Dedifferentiated amniotic fluid mesenchymal stem cell (primary cell): Measurements from ENCODE around the gene ZNF513.
A peak's percentile ranks its signal among the peaks of the same experiment; 100 is the strongest.
"Not testable (repeated sequence)": the region's sequence is repeated elsewhere in the genome, so short reads cannot be mapped to it uniquely, and the experiment has no call there.

Experiments used
- DNase-seq: peaks from one replicate; pipeline ENCODE4 v3.0.0-alpha.2; 2016; ENCODE audit errors: extremely low spot score

Gene ZNF513, protein sequence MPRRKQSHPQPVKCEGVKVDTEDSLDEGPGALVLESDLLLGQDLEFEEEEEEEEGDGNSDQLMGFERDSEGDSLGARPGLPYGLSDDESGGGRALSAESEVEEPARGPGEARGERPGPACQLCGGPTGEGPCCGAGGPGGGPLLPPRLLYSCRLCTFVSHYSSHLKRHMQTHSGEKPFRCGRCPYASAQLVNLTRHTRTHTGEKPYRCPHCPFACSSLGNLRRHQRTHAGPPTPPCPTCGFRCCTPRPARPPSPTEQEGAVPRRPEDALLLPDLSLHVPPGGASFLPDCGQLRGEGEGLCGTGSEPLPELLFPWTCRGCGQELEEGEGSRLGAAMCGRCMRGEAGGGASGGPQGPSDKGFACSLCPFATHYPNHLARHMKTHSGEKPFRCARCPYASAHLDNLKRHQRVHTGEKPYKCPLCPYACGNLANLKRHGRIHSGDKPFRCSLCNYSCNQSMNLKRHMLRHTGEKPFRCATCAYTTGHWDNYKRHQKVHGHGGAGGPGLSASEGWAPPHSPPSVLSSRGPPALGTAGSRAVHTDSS

DNA sequence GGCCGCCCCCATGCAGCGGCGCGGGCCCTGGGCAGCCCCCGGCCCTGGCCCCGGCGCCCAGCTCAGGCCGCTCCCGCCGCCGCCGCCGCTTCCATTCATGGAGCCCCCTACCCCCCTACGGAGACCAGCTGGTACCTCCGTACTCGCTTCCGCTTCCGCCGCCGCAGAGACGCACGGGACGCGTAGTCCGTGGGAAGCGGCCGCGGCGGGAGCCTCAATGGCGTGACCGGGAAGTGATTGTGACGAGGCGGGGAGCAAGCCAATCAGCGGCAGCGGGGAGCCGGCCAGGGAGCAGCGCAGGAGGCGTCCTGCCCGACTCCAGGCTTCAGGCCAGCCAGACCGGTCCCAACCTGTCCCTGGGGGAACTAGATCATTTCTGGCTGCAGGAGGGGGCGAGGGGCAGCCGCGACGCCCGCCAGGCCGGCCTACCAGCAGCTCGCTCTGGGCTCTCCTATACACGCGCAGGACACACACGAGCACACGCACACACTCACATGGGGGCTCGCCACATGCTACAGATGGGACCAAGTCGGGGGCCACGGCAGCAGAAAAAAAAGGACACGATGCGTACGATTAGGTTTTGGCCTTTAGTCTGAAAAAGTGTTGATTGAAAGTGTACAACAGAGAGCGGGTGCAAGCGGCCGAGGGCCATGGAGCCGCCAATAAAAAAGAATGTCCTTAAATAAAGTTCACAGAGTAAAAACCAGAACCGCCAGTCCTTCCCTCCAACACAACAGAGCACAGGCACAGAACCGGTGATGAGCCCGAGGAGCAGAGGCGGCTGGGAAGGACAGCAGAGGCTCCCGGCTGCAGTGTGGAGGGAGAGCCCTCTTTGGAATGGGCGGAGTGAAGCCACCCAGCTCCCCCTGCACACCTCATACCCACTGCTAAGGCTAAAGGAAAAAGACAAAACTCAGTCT is at the start of gene ZNF513:
Gene ZNF513 (minus strand): TSS at position 109 of the 920 bp plus-strand sequence. CDS start 208 bp downstream, outside the sequence.
- DNase-seq: peak; percentile 94

DNA sequence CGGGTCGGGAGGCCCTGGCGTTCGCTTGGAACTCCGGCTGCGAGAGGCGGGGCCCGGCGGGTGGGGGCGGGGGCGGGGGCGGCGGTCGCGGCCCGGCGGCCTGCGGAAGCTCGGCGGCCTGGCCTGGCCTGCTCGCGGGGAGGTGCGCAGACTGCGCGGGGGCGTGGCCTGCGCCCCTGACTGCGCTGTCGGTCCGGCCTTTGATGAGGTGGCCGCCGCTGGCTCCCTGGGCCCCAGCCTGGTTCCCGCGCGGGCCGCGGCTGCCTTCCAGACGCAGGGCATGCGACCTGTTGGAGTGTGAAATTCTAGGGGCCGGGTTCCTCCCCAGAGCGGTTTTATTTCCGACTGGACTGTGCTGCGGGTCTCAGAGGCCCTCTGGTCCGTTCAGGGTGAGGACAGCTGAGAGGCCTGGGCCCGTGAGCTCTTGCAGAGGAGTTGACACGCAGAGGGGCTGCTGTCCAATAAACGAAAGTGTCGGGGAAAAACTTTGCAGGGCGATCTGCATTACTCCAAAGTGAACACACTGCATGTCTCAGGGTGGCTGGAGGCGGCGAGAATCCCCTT is 48.5 kb upstream of the ZNF513 start:
- peak; percentile 56 for DNase-seq

GRCh38 chr2:27428213-27428977 is 47.9 kb upstream of the ZNF513 start, which contains the start of gene NRBP1:
Gene NRBP1, plus strand, starts transcription at chr2:27428631. Its CDS starts 4,643 bp downstream, at chr2:27433274.
- DNase-seq: peak; percentile 78

DNA sequence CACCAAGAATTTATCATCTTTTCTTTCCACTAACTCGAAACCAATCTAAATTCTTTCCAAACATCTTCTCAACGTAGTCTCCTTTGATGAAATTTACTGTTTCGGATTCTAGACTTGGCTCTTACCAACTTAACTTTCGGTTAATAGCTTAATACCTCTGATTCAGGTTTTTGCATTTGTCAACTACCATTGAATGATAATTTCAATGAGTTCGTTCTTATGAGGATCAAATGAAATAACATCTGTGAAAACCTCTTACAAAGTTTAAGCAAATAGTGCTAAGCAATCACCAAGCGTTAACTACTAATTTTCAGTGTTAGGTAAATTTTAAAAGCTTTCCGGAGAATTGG is 47.3 kb upstream of the ZNF513 start:
- DNase-seq: no peak

GRCh38 chr2:27425039-27425438 is 44.5 kb upstream of the ZNF513 start:
- DNase-seq: not testable (repeated sequence)

DNA sequence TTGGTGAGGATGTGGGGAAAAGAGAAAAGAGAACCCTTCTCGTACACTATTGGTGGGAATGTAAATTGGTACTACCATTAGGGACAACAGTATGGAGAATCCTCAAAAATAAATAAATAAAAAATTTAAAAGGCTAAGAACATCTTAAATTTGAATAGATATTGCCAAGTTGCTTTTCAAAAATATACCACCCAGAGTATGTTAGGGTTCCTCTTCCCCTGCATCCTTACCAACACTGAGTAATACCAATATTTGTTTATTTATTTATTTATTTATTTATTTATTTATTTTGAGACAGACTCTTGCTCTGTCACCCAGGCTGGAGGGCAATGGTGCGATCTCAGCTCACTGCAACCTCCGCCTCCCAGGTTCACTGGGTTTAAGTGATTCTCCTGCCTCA is 42.4 kb upstream of the ZNF513 start:
- DNase-seq: no peak

GRCh38 chr2:27421660-27422250 is 41.2 kb upstream of the ZNF513 start:
- no peak for DNase-seq

GRCh38 chr2:27420996-27421395 is 40.5 kb upstream of the ZNF513 start:
- DNase-seq: no peak

GRCh38 chr2:27416151-27416550 is 35.6 kb upstream of the ZNF513 start:
- DNase-seq: no peak

DNA sequence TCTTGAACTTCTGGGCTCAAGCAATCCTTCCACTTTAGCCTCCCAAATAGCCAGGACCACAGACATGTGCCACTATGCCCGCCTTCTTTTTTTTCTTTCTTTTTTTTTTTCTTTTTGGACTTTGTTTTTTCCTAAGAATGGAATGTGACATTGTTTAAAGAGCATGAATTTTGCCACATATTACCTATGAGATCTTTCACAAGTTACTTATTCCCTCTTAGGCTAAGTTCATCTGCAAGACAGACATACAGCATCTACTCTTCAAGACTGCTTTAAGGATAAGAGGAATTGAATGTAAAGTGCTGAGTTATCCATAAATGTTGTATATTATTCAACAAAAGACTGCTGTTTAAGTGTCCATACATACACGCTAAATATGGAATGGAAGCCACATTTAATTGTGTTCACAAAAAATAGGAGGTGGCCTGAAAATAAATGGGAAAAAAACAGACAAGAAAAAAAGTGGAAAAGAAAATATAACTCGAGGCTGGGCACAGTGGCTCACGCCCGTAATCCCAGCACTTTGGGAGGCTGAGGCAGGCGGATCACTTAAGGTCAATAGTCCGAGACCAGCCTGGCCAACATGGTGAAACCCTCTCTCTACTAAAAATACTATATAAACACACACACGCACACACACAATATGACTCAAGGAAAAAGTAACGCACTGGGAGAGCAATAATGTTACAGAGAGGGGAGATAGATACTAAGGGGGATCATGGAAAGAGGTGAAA is 32.1 kb upstream of the ZNF513 start:
- DNase-seq: no peak

GRCh38 chr2:27409321-27410073 is 29.0 kb upstream of the ZNF513 start, which contains the start of gene PPM1G:
Gene PPM1G, minus strand, starts transcription at chr2:27409591. Its CDS starts 169 bp downstream, at chr2:27409422.
- peak; percentile 85 for DNase-seq

DNA sequence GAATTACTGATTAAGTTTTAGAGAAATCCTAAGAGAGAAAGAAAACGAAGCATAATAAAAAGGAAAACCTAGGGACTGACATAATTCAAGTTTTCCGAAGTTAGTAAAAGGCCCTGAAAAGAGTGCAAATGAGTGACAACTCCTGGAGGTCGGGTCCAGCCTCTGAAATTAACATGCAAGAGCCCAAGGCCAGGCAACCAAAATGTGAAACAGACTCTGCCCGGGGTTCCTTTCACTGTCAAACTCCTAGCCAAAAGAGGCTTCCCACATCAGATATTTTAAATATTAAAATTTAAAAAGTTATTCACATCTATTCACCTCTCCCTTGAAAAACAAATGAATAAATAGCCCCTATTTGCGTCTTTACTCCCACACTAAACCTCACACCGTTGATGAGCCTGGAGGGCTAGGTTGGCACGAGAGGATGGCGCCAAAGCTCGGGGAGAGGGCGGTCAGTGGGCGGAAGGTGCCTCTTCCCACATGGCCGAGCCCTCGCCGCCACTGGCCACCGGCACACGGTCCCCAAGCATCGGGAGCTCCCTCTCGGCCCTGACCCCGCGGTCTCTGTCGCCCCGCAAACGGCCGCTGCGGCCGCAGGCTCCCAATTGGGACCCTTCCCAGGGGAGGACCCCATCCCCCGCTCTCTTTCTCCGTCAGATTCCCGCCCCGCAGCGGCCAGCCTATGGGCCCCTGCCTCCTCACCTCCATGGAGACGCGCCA is 28.2 kb upstream of the ZNF513 start:
- DNase-seq: no peak

DNA sequence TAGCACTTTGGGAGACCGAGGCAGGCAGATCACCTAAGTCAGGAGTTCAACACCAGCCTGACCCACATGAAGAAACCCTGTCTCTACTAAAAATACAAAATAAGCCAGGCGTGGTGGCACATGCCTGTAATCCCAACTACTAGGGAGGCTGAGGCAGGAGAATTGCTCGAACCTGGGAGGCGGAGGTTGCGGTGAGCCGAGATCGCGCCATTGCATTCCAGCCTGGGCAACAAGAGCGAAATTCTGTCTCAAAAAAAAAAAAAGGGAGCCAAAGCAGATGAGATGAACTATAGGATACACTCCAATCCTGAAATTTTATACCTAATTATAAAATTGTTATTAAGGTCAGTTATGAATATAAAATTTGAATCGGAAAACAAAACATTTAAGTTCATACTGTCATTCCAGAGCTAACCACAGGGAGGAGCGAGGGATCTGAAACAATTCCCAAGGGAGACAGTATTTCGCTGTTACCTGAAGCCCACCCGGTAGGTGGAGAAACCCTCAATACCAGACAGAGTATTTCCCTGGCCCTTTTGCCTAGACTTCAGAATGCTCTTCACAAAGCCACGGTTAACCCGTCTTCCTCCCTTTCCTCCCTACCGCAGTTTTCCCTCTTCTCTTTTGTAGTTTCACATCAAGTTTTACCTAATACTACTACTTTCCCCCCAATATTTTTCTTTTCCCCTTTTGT is 27.4 kb upstream of the ZNF513 start:
- peak; percentile 30 for DNase-seq

DNA sequence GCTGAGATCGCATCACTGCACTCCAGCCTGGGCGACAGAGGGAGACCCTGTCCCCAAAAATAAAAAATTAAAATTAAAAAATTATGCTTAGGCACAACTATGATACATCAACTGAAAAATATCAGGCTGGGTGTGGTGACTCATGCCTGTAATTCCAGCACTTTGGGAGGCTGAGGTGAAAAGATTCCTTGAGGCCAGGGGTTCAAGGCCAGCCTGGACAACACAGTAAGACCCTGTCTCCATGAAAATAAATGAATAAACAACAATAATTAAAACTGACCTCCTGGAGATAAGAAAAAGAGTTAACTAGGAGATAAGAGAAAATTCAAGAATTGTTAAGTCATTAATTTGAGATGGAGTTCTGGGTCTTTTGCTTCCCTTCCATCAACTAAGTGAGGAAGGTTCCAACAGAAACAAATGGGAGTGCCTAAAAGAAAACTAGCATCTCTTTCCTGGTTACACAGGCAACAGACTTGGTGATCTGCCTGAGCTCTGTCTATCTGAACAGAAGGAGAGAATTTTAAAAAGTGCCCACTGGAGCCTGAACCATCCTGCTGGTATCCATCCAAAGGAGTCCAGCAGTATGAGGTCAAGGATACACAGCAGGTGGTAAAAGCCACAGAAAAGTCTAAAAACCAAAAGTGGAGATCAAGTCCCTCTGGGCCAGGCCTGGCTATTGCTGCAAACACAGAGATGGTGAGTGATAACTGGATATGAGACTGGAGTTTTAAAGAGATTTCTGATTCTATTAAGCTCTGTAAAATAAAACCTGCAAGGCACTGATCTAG is 20.0 kb upstream of the ZNF513 start:
- no peak for DNase-seq

DNA sequence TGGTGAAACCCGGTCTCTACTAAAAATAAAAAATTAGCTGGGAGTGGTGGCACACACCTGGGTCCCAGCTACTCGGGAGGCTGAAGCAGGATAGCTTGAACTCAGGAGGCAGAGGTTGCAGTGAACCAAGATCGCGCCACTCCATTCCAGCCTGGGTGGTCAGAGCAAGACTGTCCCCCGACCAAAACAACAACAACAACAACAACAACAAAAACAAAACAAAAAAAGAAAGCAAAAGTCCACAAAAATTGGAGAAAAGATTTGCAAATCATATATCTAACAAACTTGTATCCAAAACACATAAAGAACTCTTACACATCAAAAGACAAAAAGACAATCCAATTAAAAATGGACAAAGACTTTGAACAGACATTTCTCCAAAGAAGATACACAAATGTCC is 18.4 kb upstream of the ZNF513 start:
- DNase-seq: no peak

DNA sequence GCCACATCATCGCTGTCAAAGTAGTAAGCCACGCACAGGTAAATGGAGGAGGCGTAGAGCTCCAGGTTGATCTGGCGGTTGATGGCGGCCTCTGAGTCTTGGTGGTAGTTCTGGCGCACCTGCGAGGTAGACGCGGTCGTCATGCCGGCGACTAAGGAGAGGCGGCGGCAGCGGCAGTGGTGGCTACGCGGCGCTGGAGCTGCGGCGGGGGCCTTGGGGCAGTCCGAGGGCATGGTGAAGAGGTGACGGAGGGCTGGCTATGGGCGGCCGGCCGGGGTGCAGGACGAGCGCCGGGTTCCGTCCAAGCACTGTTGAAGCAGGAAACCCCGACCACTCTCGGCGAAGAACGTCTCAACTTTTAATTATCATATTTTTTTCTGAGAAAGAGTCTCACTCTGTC is 12.7 kb upstream of the ZNF513 start:
- DNase-seq: no peak
